ENCODE results near the gene FOXRED2. TPM values are rescaled to one million over a fixed set of nuclear protein-coding genes. Genes with fewer than 3 reads are reported as not detected.

Gene FOXRED2
- total and polyA plus RNA-seq, 2 of the 4 experiments (the other 2 are of a cell fraction): 1.6 to 4.0 TPM

DNA sequence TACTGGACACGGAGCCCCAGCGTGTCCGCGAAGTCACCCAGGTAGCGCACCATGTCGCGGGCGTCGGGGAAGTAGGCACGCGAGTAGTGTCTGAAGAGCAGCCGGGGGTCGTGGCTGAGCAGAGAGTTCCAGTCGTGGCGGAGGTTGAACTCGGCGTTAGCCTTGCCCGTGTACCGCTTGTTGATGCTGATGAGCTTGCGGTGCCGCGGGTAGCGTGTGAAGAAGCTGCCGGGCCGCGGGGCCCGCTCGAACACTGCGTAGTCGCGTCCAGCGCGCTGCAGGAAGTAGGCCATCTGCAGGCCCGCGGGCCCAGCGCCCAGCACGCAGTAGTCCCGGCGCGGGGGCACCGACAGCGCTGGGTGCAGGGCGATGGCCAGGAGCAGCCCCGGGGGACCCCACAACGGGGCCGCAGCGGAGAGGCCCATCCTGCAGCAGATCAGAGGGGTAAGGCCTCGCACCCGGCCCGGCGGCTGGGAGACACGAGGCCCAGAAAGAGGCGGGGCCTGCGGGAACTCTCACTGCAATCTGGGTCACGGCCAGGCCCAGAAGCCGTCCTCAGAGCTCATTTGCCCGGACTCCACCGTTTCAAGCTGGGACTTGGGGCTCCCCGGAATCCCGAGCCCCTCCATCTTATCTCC, 723 bp downstream of the FOXRED2 start:
- no peak overlapping the region for H3K4me3 ChIP-seq (ENCODE audit: insufficient read depth, low read depth, low read length)
- H3K9ac ChIP-seq (ENCODE audit: low read depth, low read length): no peak overlapping the region
- dilution Hi-C loops (cut with HindIII; ENCODE audit: low sequenced_read_pairs, unreplicated experiment) (no loop called here), intact Hi-C loops (cut with micrococcal nuclease) (no loop called here), in situ Hi-C loops (cut with MboI; ENCODE audit: low sequenced_read_pairs) (loop anchor here (25.0 kb wide), 1 partner anchor 1194 kb away; no protein-coding TSS in a partner anchor)
- ATAC-seq (ENCODE audit: low read depth) (no peak), DNase-seq (no peak)
- H4K5ac ChIP-seq (ENCODE audit: low read depth, low read length): no peak overlapping the region
- no peak overlapping the region for H3K56ac ChIP-seq (ENCODE audit: extremely low read depth, insufficient read depth, low read length)
- H3K9me1 ChIP-seq (ENCODE audit: insufficient read depth, low read length): peaks cover 9% of the 10 kb centered on the region
- ChIA-PET POLR2A (ENCODE audit: unreplicated experiment) (no interaction called here), CTCF (no interaction called here)
- peak overlapping the region; percentile 95 for H2AFZ ChIP-seq (replicated peaks; ENCODE audit: low read length, poor library complexity)
- peak overlapping the region; percentile 38 for H3K4ac ChIP-seq (ENCODE audit: low read depth, low read length)
- peaks cover 3 to 15% of the 10 kb centered on the region in 2 experiments; a peak in 2 of 4 replicates for H3K79me1 ChIP-seq (ENCODE audit: low read depth in 1 of 2, low read length in 2 of 2)
- no peak overlapping the region for H2BK5ac ChIP-seq (ENCODE audit: low read depth, low read length, poor library complexity, severe bottlenecking)
- peak overlapping the region in 1 of 2 experiments; percentile 61; a peak in 2 of 4 replicates for H4K8ac ChIP-seq (ENCODE audit: low read depth in 2 of 2, low read length in 2 of 2)
- 96% methylated on average over 55 of the region's 60 CpGs; no CpG with 5 or more reads in 1 of the 2 experiments for WGBS, 2 experiments (ENCODE audit: extremely low coverage in 2 of 2, insufficient read length in 1 of 2)
- H2BK120ac ChIP-seq (ENCODE audit: low read depth, low read length): no peak overlapping the region
- no peak overlapping the region for H3K18ac ChIP-seq (ENCODE audit: low read depth, low read length)
- H3K9me3 ChIP-seq (ENCODE audit: control insufficient read depth, insufficient read depth, low read length): no peaks in the 10 kb centered on the region
- H2AK5ac ChIP-seq (ENCODE audit: low read depth, low read length): peak overlapping the region; percentile 52
- H3K36me3 ChIP-seq (ENCODE audit: control insufficient read depth, insufficient read depth, low read length): peaks cover 14% of the 10 kb centered on the region
- peaks cover 8% of the 10 kb centered on the region for H4K20me1 ChIP-seq (ENCODE audit: insufficient read depth, low read length)
- no peaks in the 10 kb centered on the region for H3K27me3 ChIP-seq (ENCODE audit: control insufficient read depth, insufficient read depth, low read length)
- no peaks in the 10 kb centered on the region for H3K4me1 ChIP-seq (ENCODE audit: control insufficient read depth, insufficient read depth, low read length)
- no peak overlapping the region for H4K91ac ChIP-seq (ENCODE audit: insufficient read depth, low read depth, low read length)
- peak overlapping the region; percentile 42 for H2AK9ac ChIP-seq (replicated peaks; ENCODE audit: low read depth, low read length, poor library complexity)
- TF ChIP-seq FOS (IDR thresholded peaks at IDR 0.05; ENCODE audit: low read depth, low read length) (no peak), RCOR1 (IDR thresholded peaks at IDR 0.05; ENCODE audit: insufficient replicate concordance, low read length) (no peak), SMC3 (IDR thresholded peaks at IDR 0.05; ENCODE audit: low read depth, low read length) (no peak), MAZ (IDR thresholded peaks at IDR 0.05; ENCODE audit: borderline replicate concordance, low read depth, low read length) (no peak), POLR2A (IDR thresholded peaks at IDR 0.05; ENCODE audit: low read depth, low read length) (no peak), CEBPB (IDR thresholded peaks at IDR 0.05; ENCODE audit: low read depth, low read length) (no peak), RAD21 (IDR thresholded peaks at IDR 0.05; ENCODE audit: low read length) (no peak), NFE2L2 (IDR thresholded peaks at IDR 0.05; ENCODE audit: low read depth, low read length) (no peak), MAFK (IDR thresholded peaks at IDR 0.05; ENCODE audit: low read depth, low read length) (no peak), BHLHE40 (IDR thresholded peaks at IDR 0.05; ENCODE audit: low read depth, low read length) (no peak), RFX5 (IDR thresholded peaks at IDR 0.05; ENCODE audit: low read depth, low read length) (no peak), CHD1 (IDR thresholded peaks at IDR 0.05; ENCODE audit: low read depth, low read length) (no peak), MXI1 (IDR thresholded peaks at IDR 0.05; ENCODE audit: borderline replicate concordance, low read depth, low read length) (no peak)
- TF ChIP-seq, protein P1, sequence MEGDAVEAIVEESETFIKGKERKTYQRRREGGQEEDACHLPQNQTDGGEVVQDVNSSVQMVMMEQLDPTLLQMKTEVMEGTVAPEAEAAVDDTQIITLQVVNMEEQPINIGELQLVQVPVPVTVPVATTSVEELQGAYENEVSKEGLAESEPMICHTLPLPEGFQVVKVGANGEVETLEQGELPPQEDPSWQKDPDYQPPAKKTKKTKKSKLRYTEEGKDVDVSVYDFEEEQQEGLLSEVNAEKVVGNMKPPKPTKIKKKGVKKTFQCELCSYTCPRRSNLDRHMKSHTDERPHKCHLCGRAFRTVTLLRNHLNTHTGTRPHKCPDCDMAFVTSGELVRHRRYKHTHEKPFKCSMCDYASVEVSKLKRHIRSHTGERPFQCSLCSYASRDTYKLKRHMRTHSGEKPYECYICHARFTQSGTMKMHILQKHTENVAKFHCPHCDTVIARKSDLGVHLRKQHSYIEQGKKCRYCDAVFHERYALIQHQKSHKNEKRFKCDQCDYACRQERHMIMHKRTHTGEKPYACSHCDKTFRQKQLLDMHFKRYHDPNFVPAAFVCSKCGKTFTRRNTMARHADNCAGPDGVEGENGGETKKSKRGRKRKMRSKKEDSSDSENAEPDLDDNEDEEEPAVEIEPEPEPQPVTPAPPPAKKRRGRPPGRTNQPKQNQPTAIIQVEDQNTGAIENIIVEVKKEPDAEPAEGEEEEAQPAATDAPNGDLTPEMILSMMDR (conservative IDR thresholded peaks at IDR 0.05; ENCODE audit: low read depth, low read length): no peak
- TF ChIP-seq, protein P2, sequence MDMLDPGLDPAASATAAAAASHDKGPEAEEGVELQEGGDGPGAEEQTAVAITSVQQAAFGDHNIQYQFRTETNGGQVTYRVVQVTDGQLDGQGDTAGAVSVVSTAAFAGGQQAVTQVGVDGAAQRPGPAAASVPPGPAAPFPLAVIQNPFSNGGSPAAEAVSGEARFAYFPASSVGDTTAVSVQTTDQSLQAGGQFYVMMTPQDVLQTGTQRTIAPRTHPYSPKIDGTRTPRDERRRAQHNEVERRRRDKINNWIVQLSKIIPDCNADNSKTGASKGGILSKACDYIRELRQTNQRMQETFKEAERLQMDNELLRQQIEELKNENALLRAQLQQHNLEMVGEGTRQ (IDR thresholded peaks at IDR 0.05; ENCODE audit: low read depth, low read length): no peak
- TF ChIP-seq, protein P3, sequence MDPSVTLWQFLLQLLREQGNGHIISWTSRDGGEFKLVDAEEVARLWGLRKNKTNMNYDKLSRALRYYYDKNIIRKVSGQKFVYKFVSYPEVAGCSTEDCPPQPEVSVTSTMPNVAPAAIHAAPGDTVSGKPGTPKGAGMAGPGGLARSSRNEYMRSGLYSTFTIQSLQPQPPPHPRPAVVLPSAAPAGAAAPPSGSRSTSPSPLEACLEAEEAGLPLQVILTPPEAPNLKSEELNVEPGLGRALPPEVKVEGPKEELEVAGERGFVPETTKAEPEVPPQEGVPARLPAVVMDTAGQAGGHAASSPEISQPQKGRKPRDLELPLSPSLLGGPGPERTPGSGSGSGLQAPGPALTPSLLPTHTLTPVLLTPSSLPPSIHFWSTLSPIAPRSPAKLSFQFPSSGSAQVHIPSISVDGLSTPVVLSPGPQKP (IDR thresholded peaks at IDR 0.05; ENCODE audit: borderline replicate concordance, low read depth, low read length): no peak
- no peak overlapping the region for H2BK15ac ChIP-seq (ENCODE audit: low read depth, low read length)
- peak overlapping the region; percentile 14; the same call in 1 of the 2 replicates for H3K4me2 ChIP-seq (ENCODE audit: low read depth, low read length)
- no peak overlapping the region for H3K23ac ChIP-seq (ENCODE audit: low read depth, low read length)
- no peak overlapping the region for H3K27ac ChIP-seq (ENCODE audit: insufficient read depth, low read length)
- H3K14ac ChIP-seq (replicated peaks; ENCODE audit: low read depth, low read length): no peak overlapping the region
- BruUV-seq (replicated peaks): no TSS peak
- H2BK20ac ChIP-seq (ENCODE audit: low read depth, low read length): no peak overlapping the region
